ENCODE results near the gene RAC2. TPM values are rescaled to one million over a fixed set of nuclear protein-coding genes. Genes with fewer than 3 reads are reported as not detected.
"Not testable (repeated sequence)": the region's sequence is repeated elsewhere in the genome, so short reads cannot be mapped to it uniquely, and the experiment has no call there.

The RAC2 gene
- total RNA-seq, 3 donors from 2014 or later: 388 to 432 (median 395) TPM

- Mint-ChIP-seq H3K4me1 (ENCODE audit: low read depth) (peaks cover 19% of the 10 kb centered on the region), H3K27me3 (ENCODE audit: low read depth) (no peaks in the 10 kb centered on the region), H3K4me3 (no peak overlapping the region), H3K9me3 (no peaks in the 10 kb centered on the region), H3K36me3 (ENCODE audit: insufficient read depth) (no peaks in the 10 kb centered on the region)
- ATAC-seq (peak; percentile 26 to 51), DNase-seq (no peak)
These were observed 36.1 kb downstream of the RAC2 start for GRCh38 chr22:37207981-37208380.

GRCh38 chr22:37206841-37207821 lies 36.9 kb downstream of the RAC2 start:
- ATAC-seq: no peak
- no peaks in the 10 kb centered on the region for H3K9me3 Mint-ChIP-seq
- no peaks in the 10 kb centered on the region for H3K36me3 Mint-ChIP-seq (ENCODE audit: insufficient read depth)
- H3K27me3 Mint-ChIP-seq (ENCODE audit: low read depth): no peaks in the 10 kb centered on the region
- H3K4me1 Mint-ChIP-seq (ENCODE audit: low read depth): peaks cover 17% of the 10 kb centered on the region
- H3K4me3 Mint-ChIP-seq: no peak overlapping the region
- no peak for DNase-seq

GRCh38 chr22:37206118-37206840 lies 37.8 kb downstream of the RAC2 start:
- Mint-ChIP-seq H3K36me3 (ENCODE audit: insufficient read depth) (no peaks in the 10 kb centered on the region), H3K27me3 (ENCODE audit: low read depth) (no peaks in the 10 kb centered on the region), H3K4me1 (ENCODE audit: low read depth) (peaks cover 17% of the 10 kb centered on the region), H3K9me3 (no peaks in the 10 kb centered on the region), H3K4me3 (no peak overlapping the region)
- no peak for ATAC-seq
- DNase-seq: no peak

- DNase-seq (no peak), ATAC-seq (no peak)
- H3K27me3 Mint-ChIP-seq (ENCODE audit: low read depth): no peaks in the 10 kb centered on the region
- H3K9me3 Mint-ChIP-seq: no peaks in the 10 kb centered on the region
- no peaks in the 10 kb centered on the region for H3K36me3 Mint-ChIP-seq (ENCODE audit: insufficient read depth)
- peaks cover 17% of the 10 kb centered on the region for H3K4me1 Mint-ChIP-seq (ENCODE audit: low read depth)
- no peak overlapping the region for H3K4me3 Mint-ChIP-seq
These were observed 39.0 kb downstream of the RAC2 start for GRCh38 chr22:37205046-37205445.

- no peaks in the 10 kb centered on the region for H3K9me3 Mint-ChIP-seq
- H3K27me3 Mint-ChIP-seq (ENCODE audit: low read depth): no peaks in the 10 kb centered on the region
- no peak overlapping the region for H3K4me3 Mint-ChIP-seq
- no peak for ATAC-seq
- H3K36me3 Mint-ChIP-seq (ENCODE audit: insufficient read depth): no peaks in the 10 kb centered on the region
- no peak for DNase-seq
- peaks cover 21% of the 10 kb centered on the region for H3K4me1 Mint-ChIP-seq (ENCODE audit: low read depth)
These were observed 39.9 kb downstream of the RAC2 start for GRCh38 chr22:37204045-37204655.

GRCh38 chr22:37203354-37204044 lies 40.6 kb downstream of the RAC2 start:
- H3K36me3 Mint-ChIP-seq (ENCODE audit: insufficient read depth): no peaks in the 10 kb centered on the region
- no peaks in the 10 kb centered on the region for H3K27me3 Mint-ChIP-seq (ENCODE audit: low read depth)
- ATAC-seq (no peak), DNase-seq (no peak)
- H3K4me1 Mint-ChIP-seq (ENCODE audit: low read depth): peaks cover 15% of the 10 kb centered on the region
- H3K4me3 Mint-ChIP-seq: no peak overlapping the region
- no peaks in the 10 kb centered on the region for H3K9me3 Mint-ChIP-seq

- Mint-ChIP-seq H3K4me1 (ENCODE audit: low read depth) (peaks cover 15% of the 10 kb centered on the region), H3K9me3 (no peaks in the 10 kb centered on the region), H3K36me3 (ENCODE audit: insufficient read depth) (no peaks in the 10 kb centered on the region), H3K4me3 (no peak overlapping the region), H3K27me3 (ENCODE audit: low read depth) (no peaks in the 10 kb centered on the region)
- DNase-seq (no peak), ATAC-seq (no peak)
These were observed 41.4 kb downstream of the RAC2 start for GRCh38 chr22:37202716-37203115.

GRCh38 chr22:37202001-37202555 lies 42.0 kb downstream of the RAC2 start:
- no peak for DNase-seq
- peaks cover 16% of the 10 kb centered on the region for H3K4me1 Mint-ChIP-seq (ENCODE audit: low read depth)
- no peaks in the 10 kb centered on the region for H3K27me3 Mint-ChIP-seq (ENCODE audit: low read depth)
- no peak for ATAC-seq
- no peaks in the 10 kb centered on the region for H3K36me3 Mint-ChIP-seq (ENCODE audit: insufficient read depth)
- H3K4me3 Mint-ChIP-seq: no peak overlapping the region
- no peaks in the 10 kb centered on the region for H3K9me3 Mint-ChIP-seq

- not testable (repeated sequence) for DNase-seq; H3K9me3 Mint-ChIP-seq; H3K27me3 Mint-ChIP-seq (ENCODE audit: low read depth); ATAC-seq; H3K36me3 Mint-ChIP-seq (ENCODE audit: insufficient read depth); H3K4me3 Mint-ChIP-seq
- peaks cover 16% of the 10 kb centered on the region for H3K4me1 Mint-ChIP-seq (ENCODE audit: low read depth)
These were observed 42.6 kb downstream of the RAC2 start for GRCh38 chr22:37201443-37201820.

- Mint-ChIP-seq H3K36me3 (ENCODE audit: insufficient read depth) (no peaks in the 10 kb centered on the region), H3K27me3 (ENCODE audit: low read depth) (no peaks in the 10 kb centered on the region), H3K4me3 (peak overlapping the region; percentile 83), H3K9me3 (no peaks in the 10 kb centered on the region), H3K4me1 (ENCODE audit: low read depth) (peaks cover 23% of the 10 kb centered on the region)
- ATAC-seq (no peak), DNase-seq (no peak)
These were observed 44.3 kb downstream of the RAC2 start for GRCh38 chr22:37199760-37200108.

- Mint-ChIP-seq H3K4me1 (ENCODE audit: low read depth) (peaks cover 28% of the 10 kb centered on the region), H3K27me3 (ENCODE audit: low read depth) (no peaks in the 10 kb centered on the region), H3K36me3 (ENCODE audit: insufficient read depth) (no peaks in the 10 kb centered on the region), H3K9me3 (no peaks in the 10 kb centered on the region), H3K4me3 (peak overlapping the region; percentile 83)
- peak; percentile 97 to 98 for ATAC-seq
- peak; percentile 98 for DNase-seq
These were observed 44.8 kb downstream of the RAC2 start for GRCh38 chr22:37199103-37199759.

GRCh38 chr22:37198258-37199102 lies 45.6 kb downstream of the RAC2 start:
- H3K4me3 Mint-ChIP-seq: peak overlapping the region; percentile 83
- H3K36me3 Mint-ChIP-seq (ENCODE audit: insufficient read depth): no peaks in the 10 kb centered on the region
- DNase-seq (peak; percentile 95), ATAC-seq (peak; percentile 41 to 46)
- H3K9me3 Mint-ChIP-seq: no peaks in the 10 kb centered on the region
- peaks cover 36% of the 10 kb centered on the region for H3K4me1 Mint-ChIP-seq (ENCODE audit: low read depth)
- no peaks in the 10 kb centered on the region for H3K27me3 Mint-ChIP-seq (ENCODE audit: low read depth)
